Spinal cord (tissue), 10 donors: ENCODE measurements around the gene CHRNB1. TPM values are rescaled to one million over a fixed set of nuclear protein-coding genes. Genes with fewer than 3 reads are reported as not detected.
A peak's percentile ranks its signal among the peaks of the same experiment; 100 is the strongest.

Experiments used
- DNase-seq, 6 donors: peaks; one replicate each; pipeline versions ENCODE4 v3.0.0 to v3.0.0-alpha.2; 2013 to 2015; ENCODE audit warnings: low spot score in 6 of 6, low read depth in 4 of 6
- H3K27ac ChIP-seq: one replicate; pipeline ENCODE4 v1.5.1; 2013; ENCODE audit warnings: low read depth, low read length, control low read depth
- H3K27me3 ChIP-seq: one replicate; pipeline ENCODE4 v1.6.1; 2013; ENCODE audit warnings: low read length; ENCODE audit not compliant: control insufficient read depth, insufficient read depth
- H3K36me3 ChIP-seq: one replicate; pipeline ENCODE4 v1.6.1; 2013; ENCODE audit warnings: low read length; ENCODE audit not compliant: control insufficient read depth, insufficient read depth
- H3K4me1 ChIP-seq: one replicate; pipeline ENCODE4 v1.6.1; 2013; ENCODE audit warnings: low read length; ENCODE audit not compliant: control insufficient read depth, insufficient read depth
- H3K4me3 ChIP-seq: one replicate; pipeline ENCODE4 v1.5.1; 2013; ENCODE audit warnings: low read depth, low read length, control low read depth
- H3K9me3 ChIP-seq: one replicate; pipeline ENCODE4 v1.6.1; 2013; ENCODE audit warnings: low read length; ENCODE audit not compliant: control insufficient read depth, insufficient read depth
- WGBS: methylation state at CpG from one replicate; pipeline ENCODE4 v1.1.5; 2013; ENCODE audit warnings: missing lambda C conversion rate; ENCODE audit not compliant: insufficient coverage; 5-methylcytosine and 5-hydroxymethylcytosine counted together
- polyA plus RNA-seq, 2 donors: library from polyadenylated mRNA; unstranded; fragments of 120-200 nt; gene quantifications; one replicate each; pipeline ENCODE4 v1.2.1, GENCODE V29; 2013; ENCODE audit not compliant: insufficient read length in 2 of 2
- total RNA-seq, 2 donors: library from RNA; depleted of rRNA in 1 of 2; stranded (reverse); fragments of 120-200 nt in 1 of 2; fragments of >200 nt in 1 of 2; gene quantifications; one replicate each; pipeline versions ENCODE4 v1.2.3 to v1.2.4, GENCODE V29; 2013 to 2014
- donor health status: healthy.

CHRNB1 gene
- total and polyA plus RNA-seq, 4 donors = 19.1 to 25.9 (median 20.9) TPM

- Histone ChIP-seq H3K36me3 (peaks cover 90% of the 10 kb centered on the region), H3K27ac (no peak overlapping the region)
Measured at GRCh38 chr17:7413346-7413985, 31.4 kb upstream of the CHRNB1 start.

GRCh38 chr17:7414837-7415236, 30.0 kb upstream of the CHRNB1 start:
- WGBS = 88% methylated on average over 14 of the region's 14 CpGs
- Histone ChIP-seq H3K36me3 (peaks cover 88% of the 10 kb centered on the region), H3K27me3 (no peaks in the 10 kb centered on the region), H3K4me3 (no peak overlapping the region), H3K27ac (no peak overlapping the region), H3K4me1 (peaks cover 26% of the 10 kb centered on the region), H3K9me3 (no peaks in the 10 kb centered on the region)
- no peak for DNase-seq

More at GRCh38 chr17:7413346-7413985, 31.4 kb upstream of the CHRNB1 start:
- DNase-seq = no peak
- H3K27me3 ChIP-seq = no peaks in the 10 kb centered on the region
- H3K4me3 ChIP-seq = no peak overlapping the region
- peaks cover 14% of the 10 kb centered on the region for H3K4me1 ChIP-seq
- WGBS = 90% methylated on average over 2 of the region's 6 CpGs
- no peaks in the 10 kb centered on the region for H3K9me3 ChIP-seq

GRCh38 chr17:7415784-7416183, 29.1 kb upstream of the CHRNB1 start:
- Histone ChIP-seq H3K27ac (no peak overlapping the region), H3K27me3 (no peaks in the 10 kb centered on the region), H3K4me1 (peaks cover 35% of the 10 kb centered on the region), H3K9me3 (no peaks in the 10 kb centered on the region), H3K4me3 (no peak overlapping the region), H3K36me3 (peaks cover 87% of the 10 kb centered on the region)
- DNase-seq = no peak
- WGBS = 92% methylated on average over 23 of the region's 23 CpGs

- no peak overlapping the region for H3K27ac ChIP-seq
- H3K4me3 ChIP-seq = no peak overlapping the region
- WGBS = 67% methylated on average over 4 of the region's 6 CpGs
- DNase-seq = no peak
- no peaks in the 10 kb centered on the region for H3K27me3 ChIP-seq
- H3K4me1 ChIP-seq = peaks cover 36% of the 10 kb centered on the region
- H3K9me3 ChIP-seq = no peaks in the 10 kb centered on the region
- H3K36me3 ChIP-seq = peaks cover 87% of the 10 kb centered on the region
Measured at GRCh38 chr17:7416323-7416722, 28.5 kb upstream of the CHRNB1 start.

GRCh38 chr17:7417056-7417655, 27.7 kb upstream of the CHRNB1 start:
- peaks cover 84% of the 10 kb centered on the region for H3K36me3 ChIP-seq
- H3K27ac ChIP-seq = no peak overlapping the region
- H3K4me3 ChIP-seq = no peak overlapping the region
- H3K4me1 ChIP-seq = peaks cover 36% of the 10 kb centered on the region
- no peaks in the 10 kb centered on the region for H3K9me3 ChIP-seq
- no peaks in the 10 kb centered on the region for H3K27me3 ChIP-seq
- WGBS = 93% methylated on average over 42 of the region's 54 CpGs
- DNase-seq = no peak

GRCh38 chr17:7418472-7419152, 26.2 kb upstream of the CHRNB1 start:
- 41% methylated on average over 13 of the region's 18 CpGs for WGBS
- Histone ChIP-seq H3K27ac (no peak overlapping the region), H3K27me3 (no peaks in the 10 kb centered on the region), H3K4me3 (no peak overlapping the region), H3K36me3 (peaks cover 78% of the 10 kb centered on the region), H3K4me1 (peaks cover 28% of the 10 kb centered on the region), H3K9me3 (no peaks in the 10 kb centered on the region)
- no peak for DNase-seq

GRCh38 chr17:7419819-7420610, 24.8 kb upstream of the CHRNB1 start, which contains the start of gene SPEM1:
SPEM1 (plus strand) TSS chr17:7420324; CDS start chr17:7420385, 61 bp downstream.
- WGBS = 39% methylated on average over 12 of the region's 17 CpGs
- Histone ChIP-seq H3K27ac (no peak within 1 kb of the TSS), H3K9me3 (no peaks in the 10 kb centered on the region), H3K4me1 (peaks cover 24% of the 10 kb centered on the region), H3K27me3 (no peaks in the 10 kb centered on the region), H3K36me3 (peaks cover 64% of the 10 kb centered on the region), H3K4me3 (no peak within 1 kb of the TSS)
- DNase-seq = peak in 3 of 6 donors; percentile 25 to 59 (median 55)

- WGBS = 94% methylated on average over 16 of the region's 16 CpGs
- peaks cover 52% of the 10 kb centered on the region for H3K36me3 ChIP-seq
- H3K4me3 ChIP-seq = no peak overlapping the region
- H3K4me1 ChIP-seq = peaks cover 24% of the 10 kb centered on the region
- no peaks in the 10 kb centered on the region for H3K9me3 ChIP-seq
- no peaks in the 10 kb centered on the region for H3K27me3 ChIP-seq
- H3K27ac ChIP-seq = no peak overlapping the region
- no peak for DNase-seq
Measured at GRCh38 chr17:7421186-7421585, 23.7 kb upstream of the CHRNB1 start.

- no peaks in the 10 kb centered on the region for H3K27me3 ChIP-seq
- H3K4me3 ChIP-seq = no peak overlapping the region
- no peak for DNase-seq
- H3K27ac ChIP-seq = no peak overlapping the region
- H3K4me1 ChIP-seq = peaks cover 20% of the 10 kb centered on the region
- 100% methylated on average over 1 of the region's 4 CpGs for WGBS
- no peaks in the 10 kb centered on the region for H3K9me3 ChIP-seq
- H3K36me3 ChIP-seq = peaks cover 27% of the 10 kb centered on the region
Measured at GRCh38 chr17:7423679-7424078, 21.2 kb upstream of the CHRNB1 start.
